SK-N-SH treated with all-trans-retinoic acid at 6 μM for 48 hours (cell line): ENCODE measurements around the gene PACSIN3.

Source experiments
- ATAC-seq: fragments of 200-7000 bp; cut with Tn5 transposase; 3 replicates; pipeline ENCODE4 v1.9.1; 2020; ENCODE audit warnings: mild to moderate bottlenecking, moderate library complexity
- ARNTL ChIP-seq: fragments of 450-650 bp; formaldehyde crosslinking; IDR thresholded peaks from 2 replicates; pipeline ENCODE4 v1.5.0; 2020; ENCODE audit warnings: low read depth, mild to moderate bottlenecking, moderate library complexity, borderline replicate concordance
- BACH2 ChIP-seq: fragments of 250-450 bp; sonication (Bioruptor Pico); IDR thresholded peaks from 2 replicates; pipeline ENCODE4 v1.9.0; 2021; ENCODE audit warnings: mild to moderate bottlenecking, borderline replicate concordance
- ESRRG ChIP-seq: fragments of 250-450 bp; sonication (Bioruptor Pico); IDR thresholded peaks from 2 replicates; pipeline ENCODE4 v1.6.1; 2021; ENCODE audit warnings: mild to moderate bottlenecking
- GLIS3 ChIP-seq: fragments of 250-450 bp; sonication (Bioruptor Pico); IDR thresholded peaks from 2 replicates; pipeline ENCODE4 v1.5.0; 2020; ENCODE audit warnings: mild to moderate bottlenecking, moderate library complexity
- ISL1 ChIP-seq: fragments of 250-450 bp; sonication (Bioruptor Pico); IDR thresholded peaks from 2 replicates; pipeline ENCODE4 v2.1.2; 2022; ENCODE audit warnings: mild to moderate bottlenecking, moderate library complexity
- OSR1 ChIP-seq: fragments of 250-450 bp; sonication (Bioruptor Pico); IDR thresholded peaks from 2 replicates; pipeline ENCODE4 v1.8.0; 2022; ENCODE audit warnings: moderate library complexity, mild to moderate bottlenecking, inconsistent platforms
- PPARA ChIP-seq: fragments of 250-450 bp; sonication (Bioruptor Pico); IDR thresholded peaks from 2 replicates; pipeline ENCODE4 v1.5.0; 2020; ENCODE audit warnings: mild to moderate bottlenecking, borderline replicate concordance
- RARB ChIP-seq: fragments of 250-450 bp; sonication (Bioruptor Pico); IDR thresholded peaks from 2 replicates; pipeline ENCODE4 v1.8.0; 2021; ENCODE audit warnings: mild to moderate bottlenecking, moderate library complexity
- SNAI2 ChIP-seq: fragments of 250-450 bp; sonication (Bioruptor Pico); IDR thresholded peaks from 2 replicates; pipeline ENCODE4 v1.5.0; 2020; ENCODE audit warnings: mild to moderate bottlenecking, moderate library complexity
- TOX ChIP-seq: fragments of 250-450 bp; sonication (Bioruptor Pico); IDR thresholded peaks from 2 replicates; pipeline ENCODE4 v1.8.0; 2021; ENCODE audit warnings: mild to moderate bottlenecking, moderate library complexity, borderline replicate concordance
- ZC3H10 ChIP-seq: fragments of 250-450 bp; sonication (Bioruptor Pico); IDR thresholded peaks from 2 replicates; pipeline ENCODE4 v1.5.1; 2021; ENCODE audit warnings: mild to moderate bottlenecking, moderate library complexity
- ZFP3 ChIP-seq: fragments of 250-450 bp; sonication (Bioruptor Pico); IDR thresholded peaks from 2 replicates; pipeline ENCODE4 v1.5.0; 2020; ENCODE audit warnings: mild to moderate bottlenecking, moderate library complexity
- ZFP30 ChIP-seq: fragments of 450-650 bp; formaldehyde crosslinking; IDR thresholded peaks from 2 replicates; pipeline ENCODE4 v1.5.0; 2022; ENCODE audit warnings: mild to moderate bottlenecking, moderate library complexity
- ZNF70 ChIP-seq: fragments of 450-650 bp; formaldehyde crosslinking; IDR thresholded peaks from 2 replicates; pipeline ENCODE4 v1.5.0; 2020; ENCODE audit warnings: mild to moderate bottlenecking, moderate library complexity
- ZNF8 ChIP-seq: fragments of 450-650 bp; formaldehyde crosslinking; IDR thresholded peaks from 2 replicates; pipeline ENCODE4 v1.5.0; 2020; ENCODE audit warnings: mild to moderate bottlenecking, moderate library complexity
- TF ChIP-seq, protein P1 (sequence below): fragments of 250-450 bp; sonication (Bioruptor Pico); IDR thresholded peaks from 2 replicates; pipeline ENCODE4 v1.8.0; 2020; ENCODE audit warnings: mild to moderate bottlenecking, moderate library complexity, borderline replicate concordance
- TF ChIP-seq, protein P2 (sequence below): fragments of 250-450 bp; sonication (Bioruptor Pico); IDR thresholded peaks from 2 replicates; pipeline ENCODE4 v1.5.1; 2021; ENCODE audit warnings: mild to moderate bottlenecking, moderate library complexity
- TF ChIP-seq, protein P3 (sequence below): fragments of 250-450 bp; sonication (Bioruptor Pico); IDR thresholded peaks from 2 replicates; pipeline ENCODE4 v1.5.1; 2020; ENCODE audit warnings: low read depth, mild to moderate bottlenecking, moderate library complexity
- TF ChIP-seq, protein P4 (sequence below): fragments of 250-450 bp; sonication (Bioruptor Pico); IDR thresholded peaks from 2 replicates; pipeline ENCODE4 v1.8.0; 2021; ENCODE audit warnings: low read depth, mild to moderate bottlenecking, moderate library complexity, borderline replicate concordance

The PACSIN3 gene

DNA sequence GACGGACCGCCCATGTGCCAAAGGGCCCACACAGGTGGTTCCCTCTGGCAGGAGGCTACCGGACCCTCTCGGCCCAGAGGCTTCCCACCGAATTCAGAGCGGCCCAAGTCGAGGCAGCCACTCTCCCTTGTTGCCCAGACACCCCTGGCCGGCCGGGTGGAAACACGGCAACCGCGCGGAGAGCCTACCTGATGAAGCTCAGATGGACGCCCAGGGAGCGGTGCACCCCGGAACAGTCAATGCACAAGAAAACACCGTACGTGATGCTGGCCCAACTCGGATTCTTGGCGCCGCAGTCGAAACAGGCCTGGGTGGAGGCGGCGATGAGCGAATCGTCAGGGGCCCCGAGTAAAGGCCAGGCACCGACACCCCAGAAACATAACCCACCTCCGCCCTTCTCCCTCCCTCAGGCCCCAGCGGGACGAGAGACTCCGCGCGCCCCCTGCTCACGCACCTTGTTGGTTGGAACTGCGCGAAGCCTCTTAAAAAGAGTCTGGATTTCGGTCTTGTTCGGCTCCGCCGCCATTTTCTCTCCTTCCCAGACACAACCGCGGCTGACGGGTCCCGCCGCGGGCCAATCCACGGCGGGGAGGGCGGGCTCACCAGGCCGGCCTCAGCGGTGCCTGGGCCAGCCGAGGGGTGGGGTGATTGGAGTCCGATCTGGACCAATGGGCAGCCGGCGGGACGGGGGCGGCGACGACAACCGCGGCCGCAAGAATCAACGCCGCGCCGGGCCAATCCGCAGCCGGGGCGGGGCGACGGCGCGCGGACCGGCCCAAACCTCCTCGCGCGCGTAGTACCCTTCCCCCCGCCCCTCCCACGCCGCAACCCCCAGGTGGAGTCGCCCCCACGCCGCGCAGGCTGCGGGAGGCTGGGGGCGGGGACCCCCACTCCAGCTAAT lies 9.7 kb downstream of the PACSIN3 start, which contains the start of gene ARFGAP2:
ARFGAP2 (minus strand) TSS at position 552 of the 901 bp plus-strand sequence; CDS start at position 526, 26 bp downstream.
- TF ChIP-seq, protein P1, sequence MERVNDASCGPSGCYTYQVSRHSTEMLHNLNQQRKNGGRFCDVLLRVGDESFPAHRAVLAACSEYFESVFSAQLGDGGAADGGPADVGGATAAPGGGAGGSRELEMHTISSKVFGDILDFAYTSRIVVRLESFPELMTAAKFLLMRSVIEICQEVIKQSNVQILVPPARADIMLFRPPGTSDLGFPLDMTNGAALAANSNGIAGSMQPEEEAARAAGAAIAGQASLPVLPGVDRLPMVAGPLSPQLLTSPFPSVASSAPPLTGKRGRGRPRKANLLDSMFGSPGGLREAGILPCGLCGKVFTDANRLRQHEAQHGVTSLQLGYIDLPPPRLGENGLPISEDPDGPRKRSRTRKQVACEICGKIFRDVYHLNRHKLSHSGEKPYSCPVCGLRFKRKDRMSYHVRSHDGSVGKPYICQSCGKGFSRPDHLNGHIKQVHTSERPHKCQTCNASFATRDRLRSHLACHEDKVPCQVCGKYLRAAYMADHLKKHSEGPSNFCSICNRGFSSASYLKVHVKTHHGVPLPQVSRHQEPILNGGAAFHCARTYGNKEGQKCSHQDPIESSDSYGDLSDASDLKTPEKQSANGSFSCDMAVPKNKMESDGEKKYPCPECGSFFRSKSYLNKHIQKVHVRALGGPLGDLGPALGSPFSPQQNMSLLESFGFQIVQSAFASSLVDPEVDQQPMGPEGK: 0 out of 2 replicates have a peak, but pooled peaks have one; percentile 8
- TF ChIP-seq GLIS3 (0 out of 2 replicates have a peak, but pooled peaks have one; percentile 12), RARB (0 out of 2 replicates have a peak, but pooled peaks have one; percentile 27), ESRRG (CRISPR knock-in tag) (0 out of 2 replicates have a peak, but pooled peaks have one; percentile 35), SNAI2 (CRISPR knock-in tag) (no peak)
- TF ChIP-seq, protein P2, sequence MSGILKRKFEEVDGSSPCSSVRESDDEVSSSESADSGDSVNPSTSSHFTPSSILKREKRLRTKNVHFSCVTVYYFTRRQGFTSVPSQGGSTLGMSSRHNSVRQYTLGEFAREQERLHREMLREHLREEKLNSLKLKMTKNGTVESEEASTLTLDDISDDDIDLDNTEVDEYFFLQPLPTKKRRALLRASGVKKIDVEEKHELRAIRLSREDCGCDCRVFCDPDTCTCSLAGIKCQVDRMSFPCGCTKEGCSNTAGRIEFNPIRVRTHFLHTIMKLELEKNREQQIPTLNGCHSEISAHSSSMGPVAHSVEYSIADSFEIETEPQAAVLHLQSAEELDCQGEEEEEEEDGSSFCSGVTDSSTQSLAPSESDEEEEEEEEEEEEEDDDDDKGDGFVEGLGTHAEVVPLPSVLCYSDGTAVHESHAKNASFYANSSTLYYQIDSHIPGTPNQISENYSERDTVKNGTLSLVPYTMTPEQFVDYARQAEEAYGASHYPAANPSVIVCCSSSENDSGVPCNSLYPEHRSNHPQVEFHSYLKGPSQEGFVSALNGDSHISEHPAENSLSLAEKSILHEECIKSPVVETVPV (CRISPR knock-in tag): 0 out of 2 replicates have a peak, but pooled peaks have one; percentile 27
- ATAC-seq: peak; percentile 96

DNA sequence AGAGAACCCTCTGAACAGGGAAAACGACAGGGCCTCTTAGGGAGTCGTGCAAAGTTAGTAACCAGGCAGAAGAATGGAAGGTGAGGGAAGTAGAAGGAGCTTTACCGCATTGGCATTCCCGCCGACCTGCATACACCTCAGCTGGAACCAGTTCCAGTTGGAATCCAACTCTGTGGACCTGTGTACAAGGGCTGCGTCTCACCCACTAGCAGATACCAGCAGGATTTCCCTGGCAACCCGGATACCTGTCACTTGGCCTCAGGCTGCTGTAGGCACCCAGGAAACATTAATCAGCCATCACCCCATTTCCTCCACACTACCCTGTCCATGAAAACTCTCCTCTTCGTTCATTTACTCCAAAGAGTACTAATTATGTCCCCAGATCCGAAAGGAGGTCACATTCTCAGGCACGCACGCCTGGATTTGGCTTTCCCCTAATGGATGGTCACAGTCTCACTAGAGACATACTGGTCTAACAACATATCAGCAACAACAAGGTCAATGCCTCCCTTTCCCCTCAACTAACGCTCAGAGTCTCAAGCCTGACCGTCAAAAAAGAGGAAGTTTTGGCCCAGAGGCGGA lies 10.4 kb downstream of the PACSIN3 start:
- no peak for ATAC-seq
- no peak for TF ChIP-seq OSR1
- no peak for TF ChIP-seq ISL1 (CRISPR knock-in tag)
- TF ChIP-seq, protein P3, sequence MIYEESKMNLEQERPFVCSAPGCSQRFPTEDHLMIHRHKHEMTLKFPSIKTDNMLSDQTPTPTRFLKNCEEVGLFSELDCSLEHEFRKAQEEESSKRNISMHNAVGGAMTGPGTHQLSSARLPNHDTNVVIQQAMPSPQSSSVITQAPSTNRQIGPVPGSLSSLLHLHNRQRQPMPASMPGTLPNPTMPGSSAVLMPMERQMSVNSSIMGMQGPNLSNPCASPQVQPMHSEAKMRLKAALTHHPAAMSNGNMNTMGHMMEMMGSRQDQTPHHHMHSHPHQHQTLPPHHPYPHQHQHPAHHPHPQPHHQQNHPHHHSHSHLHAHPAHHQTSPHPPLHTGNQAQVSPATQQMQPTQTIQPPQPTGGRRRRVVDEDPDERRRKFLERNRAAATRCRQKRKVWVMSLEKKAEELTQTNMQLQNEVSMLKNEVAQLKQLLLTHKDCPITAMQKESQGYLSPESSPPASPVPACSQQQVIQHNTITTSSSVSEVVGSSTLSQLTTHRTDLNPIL (CRISPR knock-in tag): no peak

DNA sequence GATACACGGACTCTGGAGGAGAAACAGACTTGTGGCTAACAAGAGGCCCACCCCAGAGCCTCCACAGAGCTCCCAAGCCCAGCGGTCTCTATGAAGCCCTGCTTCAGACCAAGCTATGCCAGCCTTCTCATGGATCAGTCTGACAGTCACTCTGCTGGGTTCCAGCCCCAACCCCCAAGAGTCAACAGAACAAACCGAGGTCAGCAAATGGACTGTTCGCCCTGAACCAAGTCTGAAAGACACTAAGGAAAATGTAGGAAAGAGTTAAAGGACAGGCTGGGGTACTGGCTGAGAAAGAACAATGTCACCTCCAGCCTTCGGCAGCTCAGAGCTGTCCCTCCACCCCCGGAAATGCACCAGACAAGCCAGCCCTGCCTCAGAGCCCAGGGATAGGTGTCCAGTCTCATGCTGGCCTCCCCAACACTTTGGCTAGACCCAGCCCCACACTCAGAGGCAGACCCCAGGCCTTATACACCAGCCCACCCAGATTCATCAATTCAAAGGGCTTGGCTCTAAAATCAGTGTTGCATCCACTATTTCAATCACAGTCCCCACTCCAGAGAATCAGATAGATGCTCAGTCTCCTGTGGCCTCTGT lies 13.4 kb downstream of the PACSIN3 start:
- no peak for TF ChIP-seq ZC3H10 (CRISPR knock-in tag)
- TF ChIP-seq, protein P4, sequence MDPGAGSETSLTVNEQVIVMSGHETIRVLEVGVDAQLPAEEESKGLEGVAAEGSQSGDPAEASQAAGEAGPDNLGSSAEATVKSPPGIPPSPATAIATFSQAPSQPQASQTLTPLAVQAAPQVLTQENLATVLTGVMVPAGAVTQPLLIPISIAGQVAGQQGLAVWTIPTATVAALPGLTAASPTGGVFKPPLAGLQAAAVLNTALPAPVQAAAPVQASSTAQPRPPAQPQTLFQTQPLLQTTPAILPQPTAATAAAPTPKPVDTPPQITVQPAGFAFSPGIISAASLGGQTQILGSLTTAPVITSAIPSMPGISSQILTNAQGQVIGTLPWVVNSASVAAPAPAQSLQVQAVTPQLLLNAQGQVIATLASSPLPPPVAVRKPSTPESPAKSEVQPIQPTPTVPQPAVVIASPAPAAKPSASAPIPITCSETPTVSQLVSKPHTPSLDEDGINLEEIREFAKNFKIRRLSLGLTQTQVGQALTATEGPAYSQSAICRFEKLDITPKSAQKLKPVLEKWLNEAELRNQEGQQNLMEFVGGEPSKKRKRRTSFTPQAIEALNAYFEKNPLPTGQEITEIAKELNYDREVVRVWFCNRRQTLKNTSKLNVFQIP (CRISPR knock-in tag): no peak
- no peak for TF ChIP-seq ZFP30 (CRISPR knock-in tag)
- TF ChIP-seq PPARA (CRISPR knock-in tag): no peak
- TF ChIP-seq ARNTL (CRISPR knock-in tag): no peak
- ATAC-seq: no peak

DNA sequence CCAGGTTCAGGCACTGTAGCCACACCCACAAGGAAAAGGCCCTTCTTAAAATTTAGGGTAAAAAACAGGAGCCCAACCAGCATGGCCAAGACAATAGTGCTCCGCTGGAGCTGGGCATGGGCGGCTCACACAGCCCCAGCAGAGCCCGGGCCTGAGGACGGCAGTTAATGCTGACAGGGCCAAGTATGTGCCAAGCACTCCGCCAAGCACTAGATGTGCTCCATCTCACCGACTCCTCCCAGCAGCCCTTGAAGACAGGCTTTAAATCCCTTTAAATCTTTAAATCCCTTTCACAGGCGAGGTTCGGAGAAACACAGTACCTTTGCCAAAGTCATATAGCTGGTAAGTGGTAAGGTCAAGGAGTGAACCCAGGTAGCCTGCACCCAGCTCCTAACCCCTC lies 14.4 kb downstream of the PACSIN3 start:
- ATAC-seq: no peak
- TF ChIP-seq, protein P1: no peak
- TF ChIP-seq ZNF70: no peak
- no peak for TF ChIP-seq PPARA (CRISPR knock-in tag)
- no peak for TF ChIP-seq ZNF8 (CRISPR knock-in tag)
- TF ChIP-seq, protein P3 (CRISPR knock-in tag): no peak
- no peak for TF ChIP-seq ESRRG (CRISPR knock-in tag)
- TF ChIP-seq ZC3H10 (CRISPR knock-in tag): no peak
- no peak for TF ChIP-seq RARB
- TF ChIP-seq SNAI2 (CRISPR knock-in tag): no peak
- TF ChIP-seq BACH2 (CRISPR knock-in tag): no peak
- TF ChIP-seq ZFP3 (CRISPR knock-in tag): no peak
- TF ChIP-seq TOX (CRISPR knock-in tag): no peak
- TF ChIP-seq, protein P2 (CRISPR knock-in tag): no peak
- no peak for TF ChIP-seq ZFP30 (CRISPR knock-in tag)
